GM19240 (cell line): ENCODE measurements around the gene GPR75.

ENCODE experiments used
- DNase-seq: peaks from one replicate; pipeline ENCODE4 v3.0.0; 2011; ENCODE audit warnings: low spot score; ENCODE audit not compliant: insufficient read length

The GPR75 gene

GRCh38 chr2:53859206-53860181 is at the start of gene GPR75:
Gene GPR75, minus strand, starts transcription at chr2:53859967. Its CDS starts 5,211 bp downstream, at chr2:53854756.
- DNase-seq = no peak

- DNase-seq = no peak
Observed at GRCh38 chr2:53907582-53907981, 47.8 kb upstream of the GPR75 start.

GRCh38 chr2:53905396-53905795 is 45.6 kb upstream of the GPR75 start:
- DNase-seq = no peak

- DNase-seq = no peak
Observed at GRCh38 chr2:53903011-53903410, 43.2 kb upstream of the GPR75 start.

- no peak for DNase-seq
Observed at GRCh38 chr2:53901192-53901591, 41.4 kb upstream of the GPR75 start.

- no peak for DNase-seq
Observed at GRCh38 chr2:53896864-53897263, 37.1 kb upstream of the GPR75 start.

- no peak for DNase-seq
Observed at GRCh38 chr2:53886406-53887280, 26.9 kb upstream of the GPR75 start.

GRCh38 chr2:53884883-53885282 is 25.1 kb upstream of the GPR75 start:
- no peak for DNase-seq

GRCh38 chr2:53881986-53882385 is 22.2 kb upstream of the GPR75 start:
- no peak for DNase-seq

- no peak for DNase-seq
Observed at GRCh38 chr2:53881360-53881759, 21.6 kb upstream of the GPR75 start.

GRCh38 chr2:53880756-53881155 is 21.0 kb upstream of the GPR75 start:
- no peak for DNase-seq

GRCh38 chr2:53877556-53877955 is 17.8 kb upstream of the GPR75 start:
- no peak for DNase-seq

- no peak for DNase-seq
Observed at GRCh38 chr2:53877112-53877511, 17.3 kb upstream of the GPR75 start.

- DNase-seq = no peak
Observed at GRCh38 chr2:53874401-53874950, 14.7 kb upstream of the GPR75 start.

GRCh38 chr2:53867773-53868172 is 8.0 kb upstream of the GPR75 start:
- DNase-seq = no peak

GRCh38 chr2:53867169-53867568 is 7.4 kb upstream of the GPR75 start:
- no peak for DNase-seq

GRCh38 chr2:53865962-53866361 is 6.2 kb upstream of the GPR75 start:
- DNase-seq = no peak

GRCh38 chr2:53865264-53865663 is 5.5 kb upstream of the GPR75 start:
- DNase-seq = no peak

GRCh38 chr2:53863538-53864227 is 3.9 kb upstream of the GPR75 start:
- no peak for DNase-seq

GRCh38 chr2:53861824-53862223 is 2.1 kb upstream of the GPR75 start:
- DNase-seq = no peak

- DNase-seq = no peak
Observed at GRCh38 chr2:53856272-53856671, 3.5 kb downstream of the GPR75 start.
